NCI-H446 treated with DMSO at 0.1 percent for 48 hours (cell line): ENCODE measurements around the gene DCTN3.

Source experiments
- DNase-seq: peaks from one replicate; lab custom pipeline; 2025; lab: John Stamatoyannopoulos, UW

DCTN3 gene

GRCh38 chr9:34623374-34624235 is 3.3 kb upstream of the DCTN3 start:
- no peak for DNase-seq

GRCh38 chr9:34615132-34615531 is 5.2 kb downstream of the DCTN3 start:
- DNase-seq = no peak

- DNase-seq = peak; percentile 56
These were observed 7.4 kb downstream of the DCTN3 start for GRCh38 chr9:34612788-34613390.

GRCh38 chr9:34611811-34612787 is 8.2 kb downstream of the DCTN3 start, which contains the start of gene RPP25L:
Gene RPP25L (minus strand): TSS chr9:34612097. CDS start chr9:34611296, 801 bp downstream.
- peak; percentile 48 for DNase-seq

DNA sequence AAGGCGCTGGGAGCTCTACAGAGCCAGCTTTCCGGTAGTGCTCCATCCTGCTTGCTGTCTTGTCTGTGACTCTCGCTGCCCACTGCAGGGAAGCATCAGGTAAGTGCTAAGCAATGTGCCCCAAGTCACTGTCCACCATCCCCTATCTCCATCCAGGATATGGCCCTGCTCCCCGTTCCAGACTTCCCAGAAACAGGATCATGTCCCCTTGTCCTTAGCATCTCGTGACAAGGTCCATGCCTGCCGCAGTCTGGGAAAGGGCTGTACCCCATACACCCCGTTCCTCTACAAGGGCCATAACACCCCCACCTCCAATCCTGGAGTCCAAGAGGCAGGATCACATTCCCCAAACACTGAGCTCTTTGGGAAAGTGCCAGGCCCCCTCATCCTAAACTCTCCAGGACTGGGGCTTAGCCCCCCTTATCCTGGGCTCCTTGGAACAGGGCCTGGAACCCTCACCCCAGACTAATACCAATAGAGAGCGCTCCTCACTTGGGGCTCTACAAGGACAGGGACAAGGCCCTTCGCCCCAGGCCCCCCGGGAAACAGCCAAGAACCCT is 9.0 kb downstream of the DCTN3 start:
- DNase-seq = no peak

DNA sequence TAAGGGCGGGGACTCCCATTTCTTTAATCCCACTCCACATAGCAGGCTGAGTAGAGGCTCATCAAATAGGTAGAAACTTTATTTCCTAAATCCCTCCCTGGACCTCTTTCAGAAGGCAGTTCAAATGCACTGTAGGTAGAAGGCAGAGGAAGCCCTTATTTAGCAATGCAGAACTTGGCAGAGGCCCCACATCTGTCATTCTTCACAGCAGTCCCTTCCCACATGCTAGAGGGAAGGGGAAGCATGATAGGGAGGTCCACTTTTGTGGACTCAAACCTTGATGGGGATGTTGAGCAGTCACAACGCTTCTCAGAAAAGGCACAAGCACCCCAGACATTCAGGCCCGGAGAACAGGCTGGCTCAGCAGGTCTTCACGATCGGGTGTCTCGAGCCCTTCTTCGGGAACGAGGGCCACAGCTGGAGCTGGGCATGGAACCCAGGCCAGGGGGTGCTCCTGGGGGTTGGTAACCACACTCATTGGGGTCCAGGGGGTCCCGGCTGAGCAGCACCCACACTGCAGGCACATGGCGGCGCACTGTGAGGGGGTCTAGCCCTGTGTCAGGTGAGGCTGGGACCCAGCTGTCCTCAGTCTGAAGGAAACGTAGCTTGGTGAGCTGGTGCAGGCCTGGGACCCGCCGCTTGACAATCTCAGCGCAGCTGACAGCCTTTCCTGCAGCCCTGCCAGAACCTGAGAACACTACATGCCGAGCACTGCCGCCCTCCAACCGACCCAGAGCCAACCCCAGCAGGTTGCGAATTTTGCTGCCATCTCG is 9.7 kb downstream of the DCTN3 start:
- DNase-seq = no peak

DNA sequence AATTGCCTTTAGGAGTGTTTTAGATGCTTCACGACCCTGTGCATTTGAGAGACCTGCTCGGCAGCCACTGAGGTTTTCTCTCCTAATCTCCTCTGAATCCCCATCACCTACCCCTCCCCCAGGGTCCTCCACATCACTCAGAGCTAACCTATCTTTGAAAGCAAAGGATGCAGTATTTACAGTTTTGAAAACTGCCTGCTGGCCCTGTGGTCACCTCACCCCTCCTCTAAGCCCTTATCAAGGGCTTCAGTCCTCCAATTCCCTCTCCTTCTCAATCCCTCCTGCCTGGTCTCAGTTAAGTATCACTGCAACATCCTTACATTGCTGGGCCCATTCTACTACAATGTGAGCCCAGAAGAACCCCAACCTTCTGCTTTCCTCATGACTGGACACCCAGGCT is 13.0 kb downstream of the DCTN3 start:
- DNase-seq = no peak

- DNase-seq = no peak
These were observed 13.4 kb downstream of the DCTN3 start for GRCh38 chr9:34606905-34607304.

DNA sequence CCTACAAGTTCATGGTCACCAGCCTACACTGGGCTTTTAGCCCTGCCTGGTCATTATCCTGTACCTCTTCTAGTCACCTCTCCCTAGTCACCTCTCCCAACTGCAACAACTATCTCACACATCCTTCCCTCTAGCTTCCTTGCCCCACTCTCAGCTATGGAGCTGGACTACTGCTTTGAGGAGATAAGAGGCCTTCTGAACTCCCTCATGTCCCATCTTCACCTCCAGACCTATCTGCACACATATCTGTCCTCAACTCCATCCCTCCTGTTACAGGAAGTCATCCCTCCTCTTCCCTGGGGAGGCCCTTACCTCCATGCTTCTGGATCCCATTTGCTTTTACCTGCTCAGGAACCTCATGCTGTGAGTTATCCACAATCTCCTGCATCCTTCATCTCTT is 14.1 kb downstream of the DCTN3 start:
- no peak for DNase-seq

DNA sequence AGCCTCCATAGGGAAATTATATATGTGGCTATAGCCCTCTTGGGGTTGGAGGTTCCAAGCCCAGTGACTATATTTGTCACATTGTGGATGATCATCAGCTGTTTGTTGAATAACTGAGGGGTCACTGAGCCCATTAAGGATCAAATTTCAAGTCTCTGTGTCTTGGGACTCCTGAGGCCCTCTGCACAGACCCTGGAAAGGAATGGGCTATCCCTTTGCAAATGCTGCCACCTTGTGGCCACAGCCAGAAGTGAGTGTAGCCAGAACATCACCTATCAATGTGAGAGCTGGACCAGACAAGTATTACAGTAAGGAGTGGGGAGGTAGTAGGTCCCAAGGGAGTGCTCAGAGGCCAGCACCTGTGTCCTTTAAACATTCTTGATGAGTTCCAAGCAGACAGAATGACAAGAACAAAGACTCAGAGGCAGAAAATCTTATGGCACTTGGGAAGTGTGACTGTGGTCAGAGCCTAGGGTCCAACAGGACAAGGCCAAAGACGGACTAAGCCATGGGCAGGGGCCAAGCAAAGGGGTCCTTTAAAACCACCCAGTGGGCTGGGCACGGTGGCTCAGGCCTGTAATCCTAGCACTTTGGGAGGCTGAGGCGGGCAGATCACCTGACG is 16.6 kb downstream of the DCTN3 start:
- DNase-seq = peak; percentile 30

GRCh38 chr9:34601937-34602573 is 18.2 kb downstream of the DCTN3 start:
- no peak for DNase-seq

DNA sequence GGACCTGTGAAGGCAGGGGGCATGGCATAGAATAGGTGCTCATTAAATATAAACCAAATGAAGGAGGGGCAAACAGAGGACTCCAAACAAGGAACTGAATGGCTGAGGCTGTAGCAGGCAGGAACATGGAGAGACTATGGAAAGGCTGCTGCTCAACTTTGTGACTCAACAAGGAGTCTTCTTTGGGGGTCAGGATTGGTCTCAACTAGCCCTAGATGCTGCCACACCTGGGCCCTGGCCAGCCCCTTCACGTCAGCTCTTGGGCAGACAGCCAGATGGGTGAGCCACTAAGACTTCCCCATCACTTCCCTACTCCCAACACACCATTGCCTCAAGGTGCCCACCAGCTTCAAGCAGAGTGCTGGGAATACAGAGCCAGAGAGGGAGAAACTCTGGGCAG is 19.4 kb downstream of the DCTN3 start:
- DNase-seq = no peak

DNA sequence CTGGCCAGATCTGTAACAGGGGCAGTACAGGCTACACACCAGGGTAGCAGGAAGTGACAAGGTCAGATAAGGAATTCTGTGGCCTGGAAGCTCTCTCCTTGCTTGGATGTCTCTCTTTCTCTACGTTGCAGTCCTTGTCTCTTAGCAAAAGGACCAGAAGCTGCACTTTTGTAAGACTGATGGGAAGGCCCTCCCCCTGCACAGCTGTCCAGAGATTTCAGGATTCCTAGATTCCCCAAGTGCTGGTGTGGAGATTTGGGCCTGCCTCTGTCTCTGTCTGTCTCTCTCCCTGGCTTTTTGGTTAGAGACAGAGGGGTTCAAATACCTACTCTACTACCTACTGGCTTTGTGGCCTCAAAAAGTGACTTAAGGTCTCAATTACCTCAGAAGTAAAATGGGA is 20.7 kb downstream of the DCTN3 start:
- no peak for DNase-seq

GRCh38 chr9:34594177-34594576 is 26.1 kb downstream of the DCTN3 start:
- DNase-seq = no peak

- no peak for DNase-seq
These were observed 27.2 kb downstream of the DCTN3 start for GRCh38 chr9:34592895-34593601.

DNA sequence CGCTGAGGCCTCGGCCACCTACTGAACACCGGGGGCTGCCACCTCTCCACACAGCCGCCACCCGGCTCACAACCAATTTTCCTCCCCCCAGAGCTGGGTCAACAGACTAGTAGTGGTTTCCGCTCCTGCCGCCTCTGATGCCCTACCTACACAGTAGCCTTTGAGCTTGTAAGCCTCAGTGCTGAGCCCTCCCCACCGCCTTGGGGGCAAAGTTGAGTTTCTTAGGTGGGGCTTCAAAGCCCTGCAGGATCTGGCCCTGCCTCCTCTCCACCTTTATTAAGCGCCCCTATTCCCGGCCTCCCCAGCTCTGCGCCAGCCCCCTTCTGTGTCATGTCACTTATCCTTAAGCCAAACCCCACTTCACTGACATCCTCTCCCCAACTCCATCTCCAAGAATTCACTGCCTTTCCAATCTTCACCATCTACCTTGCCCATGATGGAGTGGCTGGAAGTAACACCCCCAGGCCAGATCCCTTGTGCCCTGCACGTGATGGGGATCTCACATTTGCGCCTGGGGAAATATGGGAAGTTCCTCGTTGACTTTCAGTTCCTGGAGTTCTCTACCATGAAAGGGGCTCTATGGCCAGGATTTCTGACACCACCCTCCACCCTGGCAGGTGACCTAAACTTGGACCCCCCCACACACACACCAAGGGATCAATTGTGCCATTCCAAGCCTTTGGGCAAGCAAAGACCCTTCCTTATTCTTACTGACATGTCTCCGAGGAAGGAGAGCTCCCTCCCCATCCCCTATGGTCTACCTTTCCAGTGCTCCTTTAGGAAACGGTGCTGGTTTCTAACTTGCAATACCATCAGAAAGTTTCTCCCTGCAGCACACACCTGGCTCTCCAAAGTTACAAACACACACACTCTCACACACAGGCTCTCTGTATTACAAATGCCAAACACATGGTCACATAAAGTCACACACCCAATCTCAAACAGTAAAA is 28.1 kb downstream of the DCTN3 start:
- no peak for DNase-seq

DNA sequence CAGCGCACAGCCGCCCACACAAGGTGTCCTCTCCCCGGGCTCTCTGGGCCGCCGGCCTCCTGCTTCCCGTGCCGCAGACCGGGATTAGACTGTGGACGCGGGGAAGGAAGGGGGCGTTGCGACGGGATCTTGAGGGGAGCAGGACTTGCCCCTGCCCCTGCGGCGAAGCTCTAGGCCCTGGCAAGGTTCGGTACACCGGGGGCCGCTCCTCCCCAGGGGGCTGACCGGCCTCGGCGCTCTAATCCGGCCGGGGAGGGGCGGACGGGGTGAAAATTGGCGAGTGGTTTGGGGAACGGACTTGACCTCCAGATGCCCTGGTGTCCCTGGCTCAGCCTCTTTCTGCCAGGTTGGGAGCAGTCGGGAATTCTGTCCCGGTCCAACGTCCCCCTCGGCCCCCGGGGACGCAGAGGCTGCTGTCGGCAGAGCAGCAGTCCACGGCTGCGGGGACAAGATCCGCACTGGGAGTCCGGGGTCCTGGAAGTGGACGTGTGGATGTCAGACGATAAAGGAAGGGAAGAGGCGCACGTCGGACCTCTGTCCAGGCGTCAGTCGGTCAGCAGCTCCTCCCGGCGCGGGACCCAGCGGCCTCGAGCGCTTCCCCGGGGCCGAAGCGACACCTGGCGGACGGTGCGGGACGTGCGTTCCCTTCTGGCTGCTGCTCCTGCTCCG is 28.9 kb downstream of the DCTN3 start:
- DNase-seq = no peak
